GM21367 (cell line): ENCODE measurements around the gene KCTD10.

ENCODE experiments used
- ATAC-seq: cut with Tn5 transposase; IDR thresholded peaks from one replicate; pipeline ENCODE4 v1.9.1; 2021; ENCODE audit not compliant: unreplicated experiment

The KCTD10 gene

GRCh38 chr12:109477185-109477962 lies at the start of gene KCTD10, which contains the start of gene UBE3B:
KCTD10 (minus strand) TSS chr12:109477300; CDS start chr12:109477262, 38 bp downstream.
UBE3B (plus strand) TSS chr12:109477634; CDS start chr12:109483552, 5,918 bp downstream.
- peak; percentile 79 for ATAC-seq

GRCh38 chr12:109525279-109525585 lies 48.1 kb upstream of the KCTD10 start:
- no peak for ATAC-seq

- no peak for ATAC-seq
Observed at GRCh38 chr12:109524466-109525278, 47.6 kb upstream of the KCTD10 start.

- ATAC-seq, result no peak
Observed at GRCh38 chr12:109523504-109523903, 46.4 kb upstream of the KCTD10 start.

GRCh38 chr12:109523071-109523470 lies 46.0 kb upstream of the KCTD10 start:
- no peak for ATAC-seq

GRCh38 chr12:109521831-109522230 lies 44.7 kb upstream of the KCTD10 start:
- ATAC-seq, result no peak

- ATAC-seq, result no peak
Observed at GRCh38 chr12:109519787-109520186, 42.7 kb upstream of the KCTD10 start.

GRCh38 chr12:109518820-109519665 lies 41.9 kb upstream of the KCTD10 start:
- no peak for ATAC-seq

- ATAC-seq, result no peak
Observed at GRCh38 chr12:109517619-109518018, 40.5 kb upstream of the KCTD10 start.

- ATAC-seq, result no peak
Observed at GRCh38 chr12:109513977-109514376, 36.9 kb upstream of the KCTD10 start.

GRCh38 chr12:109513051-109513450 lies 36.0 kb upstream of the KCTD10 start:
- no peak for ATAC-seq

GRCh38 chr12:109512608-109513007 lies 35.5 kb upstream of the KCTD10 start:
- ATAC-seq, result no peak

GRCh38 chr12:109510196-109510595 lies 33.1 kb upstream of the KCTD10 start:
- ATAC-seq, result no peak

- ATAC-seq, result no peak
Observed at GRCh38 chr12:109504068-109504467, 27.0 kb upstream of the KCTD10 start.

GRCh38 chr12:109503611-109504010 lies 26.5 kb upstream of the KCTD10 start:
- no peak for ATAC-seq

GRCh38 chr12:109502332-109502731 lies 25.2 kb upstream of the KCTD10 start:
- no peak for ATAC-seq

GRCh38 chr12:109501299-109501698 lies 24.2 kb upstream of the KCTD10 start:
- ATAC-seq, result no peak

GRCh38 chr12:109500406-109501185 lies 23.5 kb upstream of the KCTD10 start:
- no peak for ATAC-seq

GRCh38 chr12:109497675-109498074 lies 20.6 kb upstream of the KCTD10 start:
- no peak for ATAC-seq

- ATAC-seq, result no peak
Observed at GRCh38 chr12:109496306-109496705, 19.2 kb upstream of the KCTD10 start.
